HepG2 (cell line): Measurements from ENCODE around the gene ZDHHC8. TPM values are rescaled to one million over a fixed set of nuclear protein-coding genes. Genes with fewer than 3 reads are reported as not detected.
A peak's percentile ranks its signal among the peaks of the same experiment; 100 is the strongest.

Source experiments
- ATAC-seq: fragments of 200-7000 bp; cut with Tn5 transposase; 3 replicates; pipeline ENCODE4 v1.9.1; 2020; ENCODE audit warnings: mild to moderate bottlenecking, moderate library complexity
- BruUV-seq: library from RNA; stranded (reverse); fragments of 400-500 nt; replicated peaks from 2 replicates; lab custom pipeline; 2021; lab: Mats Ljungman, UMichigan
- CTCF ChIA-PET: fragments of 300-600 bp; formaldehyde crosslinking; extraction: SDS; loops from one replicate; lab custom pipeline; 2021; ENCODE audit warnings: low total read pairs, inconsistent platforms, low intra/inter-chr PET ratio; lab: Yijun Ruan, JAX
- POLR2A ChIA-PET: fragments of 350-600 bp; sonication (Branson Sonifier 250); formaldehyde crosslinking; loops from one replicate; lab custom pipeline; 2020; ENCODE audit warnings: antibody characterized with exemption, inconsistent platforms; lab: Yijun Ruan, JAX
- DNase-seq: peaks from one replicate; pipeline ENCODE4 v3.0.0-alpha.2; 2015; ENCODE audit warnings: low spot score
- FAIRE-seq: peaks from 3 replicates; lab custom pipeline; 2011; peaks lifted over from hg19 to GRCh38; lab: Jason Lieb, UNC
- H2AFZ ChIP-seq: one replicate; pipeline ENCODE4 v1.6.1; 2011; ENCODE audit warnings: low read length, inconsistent platforms
- H3K27ac ChIP-seq: fragments of 300-600 bp; 3 replicates; pipeline ENCODE4 v1.8.0; 2011; ENCODE audit warnings: mixed run types, mild to moderate bottlenecking, mixed read lengths, low read length, inconsistent platforms; ENCODE audit not compliant: insufficient read depth; ENCODE audit errors: extremely low read length
- H3K27me3 ChIP-seq, 2 experiments: fragments of 200-600 bp in 1 of 2; 2 replicates in 1 of 2; 3 replicates in 1 of 2; pipeline versions ENCODE4 v1.6.0 to v1.8.0; 2011; ENCODE audit warnings: low read length in 2 of 2, mild to moderate bottlenecking in 2 of 2, moderate library complexity in 2 of 2, inconsistent platforms in 1 of 2; ENCODE audit not compliant: insufficient read depth in 2 of 2, control insufficient read depth in 1 of 2
- H3K36me3 ChIP-seq, 2 experiments: fragments of 200-600 bp in 1 of 2; replicated peaks in 1 of 2; 2 replicates in 1 of 2; 3 replicates in 1 of 2; pipeline versions ENCODE4 v1.5.1 to v1.8.0; 2011; ENCODE audit warnings: low read length in 2 of 2, inconsistent platforms in 1 of 2; ENCODE audit not compliant: insufficient read depth in 2 of 2, control insufficient read depth in 1 of 2
- H3K4me1 ChIP-seq: 2 replicates; pipeline ENCODE4 v1.5.1; 2012; ENCODE audit warnings: low read length, inconsistent platforms; ENCODE audit not compliant: insufficient read depth
- H3K4me2 ChIP-seq: 2 replicates; pipeline ENCODE4 v1.6.0; 2011; ENCODE audit warnings: low read depth, low read length, inconsistent platforms
- H3K4me3 ChIP-seq, 3 experiments: fragments of 200-600 bp in 1 of 3; sonication (generic), shearing (Covaris generic) in 1 of 3; replicated peaks in 1 of 3; 2 replicates each; pipeline ENCODE4 v1.5.1; 2011 to 2016; ENCODE audit warnings: low read length in 3 of 3, inconsistent platforms in 2 of 3, low read depth in 2 of 3, mild to moderate bottlenecking in 2 of 3, control low read depth in 1 of 3, mixed read lengths in 1 of 3; ENCODE audit not compliant: insufficient read depth in 1 of 3
- H3K79me2 ChIP-seq: one replicate; pipeline ENCODE4 v1.6.1; 2011; ENCODE audit warnings: low read length, inconsistent platforms; ENCODE audit not compliant: insufficient read depth
- H3K9ac ChIP-seq: 2 replicates; pipeline ENCODE4 v1.6.0; 2011; ENCODE audit warnings: mild to moderate bottlenecking, low read depth, low read length, inconsistent platforms; ENCODE audit not compliant: insufficient read depth
- H3K9me3 ChIP-seq: 2 replicates; pipeline ENCODE4 v1.5.1; 2012; ENCODE audit warnings: mild to moderate bottlenecking, low read length
- H4K20me1 ChIP-seq: 2 replicates; pipeline ENCODE4 v1.6.0; 2011; ENCODE audit warnings: inconsistent platforms, mild to moderate bottlenecking, low read length, moderate library complexity; ENCODE audit not compliant: insufficient read depth
- AGO1 ChIP-seq: fragments of 200-400 bp; formaldehyde crosslinking; IDR thresholded peaks from 2 replicates; pipeline ENCODE4 v1.6.1; 2017; ENCODE audit warnings: mild to moderate bottlenecking, low read depth, low read length, moderate library complexity; ENCODE audit not compliant: poor library complexity, severe bottlenecking
- AGO2 ChIP-seq: fragments of 200-400 bp; formaldehyde crosslinking; optimal IDR thresholded peaks from 2 replicates; pipeline ENCODE3; 2017; ENCODE audit warnings: mild to moderate bottlenecking, low read depth, low read length, moderate library complexity
- HCFC1 ChIP-seq: fragments of 150-350 bp; IDR thresholded peaks from 2 replicates; pipeline ENCODE4 v1.6.1; 2014; ENCODE audit warnings: low read depth, low read length
- KLF16 ChIP-seq, 2 experiments: sonication (generic) in 1 of 2; formaldehyde crosslinking in 1 of 2; IDR thresholded peaks; 2 replicates each; pipeline versions ENCODE4 v1.6.1 to v1.8.0; 2016 to 2023; ENCODE audit warnings: missing genetic modification reagents in 2 of 2, missing compliant biosample characterization in 1 of 2
- MXD4 ChIP-seq: IDR thresholded peaks from 2 replicates; pipeline ENCODE4 v1.6.1; 2016; ENCODE audit warnings: mild to moderate bottlenecking, missing biosample characterization, missing genetic modification reagents
- NBN ChIP-seq: fragments of 450-650 bp; conservative IDR thresholded peaks from 2 replicates; pipeline ENCODE4 v1.6.1; 2017
- PHB2 ChIP-seq: fragments of 450-650 bp; IDR thresholded peaks from 2 replicates; pipeline ENCODE4 v1.6.1; 2018; ENCODE audit not compliant: partially characterized antibody
- POLR2A ChIP-seq, 2 experiments: IDR thresholded peaks; 2 replicates each; pipeline ENCODE4 v1.6.1; 2011; ENCODE audit warnings: low read depth in 2 of 2, low read length in 2 of 2, mild to moderate bottlenecking in 1 of 2, moderate library complexity in 1 of 2; ENCODE audit not compliant: insufficient read depth in 1 of 2
- POLR2G ChIP-seq: fragments of 200-400 bp; formaldehyde crosslinking; IDR thresholded peaks from 2 replicates; pipeline ENCODE4 v1.6.1; 2018; ENCODE audit warnings: mild to moderate bottlenecking, low read depth, low read length, moderate library complexity
- SNAI1 ChIP-seq: sonication (generic); formaldehyde crosslinking; IDR thresholded peaks from 2 replicates; pipeline ENCODE4 v1.5.0; 2020; ENCODE audit warnings: mild to moderate bottlenecking, missing genetic modification reagents, borderline replicate concordance
- ZIK1 ChIP-seq: sonication (generic); formaldehyde crosslinking; IDR thresholded peaks from 2 replicates; pipeline ENCODE4 v1.5.0; 2020; ENCODE audit warnings: mild to moderate bottlenecking, low read depth, missing genetic modification reagents, borderline replicate concordance
- ZNF543 ChIP-seq: sonication (generic); formaldehyde crosslinking; IDR thresholded peaks from 2 replicates; pipeline ENCODE4 v1.4.0; 2020; ENCODE audit warnings: mild to moderate bottlenecking, missing genetic modification reagents
- ZNF549 ChIP-seq: sonication (generic); formaldehyde crosslinking; IDR thresholded peaks from 2 replicates; pipeline ENCODE4 v1.5.0; 2020; ENCODE audit warnings: missing genetic modification reagents
- ZNF746 ChIP-seq: sonication (generic); formaldehyde crosslinking; IDR thresholded peaks from 2 replicates; pipeline ENCODE4 v1.8.0; 2022; ENCODE audit warnings: mild to moderate bottlenecking, missing genetic modification reagents
- ZNF850 ChIP-seq: sonication (generic); formaldehyde crosslinking; conservative IDR thresholded peaks from 2 replicates; pipeline ENCODE4 v1.9.0; 2021; ENCODE audit warnings: mild to moderate bottlenecking, missing genetic modification reagents
- ZSCAN22 ChIP-seq: sonication (generic); formaldehyde crosslinking; IDR thresholded peaks from 2 replicates; pipeline ENCODE4 v1.4.0; 2020; ENCODE audit warnings: mild to moderate bottlenecking, missing genetic modification reagents
- WGBS: methylation state at CpG from one replicate; pipeline ENCODE4 v1.1.6; 2017; ENCODE audit warnings: low lambda C conversion rate; 5-methylcytosine and 5-hydroxymethylcytosine counted together
- in situ Hi-C: cut with HindIII; loops from 2 replicates; pipeline ENCODE4 v1.10.0; 2017; ENCODE audit warnings: low pct_unique_long_range_greater_than_20kb; ENCODE audit not compliant: extremely low pct_ligation_motif_present
- intact Hi-C: fragments of 100-400 bp; cut with micrococcal nuclease; formaldehyde crosslinking; loops from one replicate; pipeline ENCODE4 v1.10.0; 2022; ENCODE audit not compliant: unreplicated experiment
- polyA plus RNA-seq, 8 experiments: library from polyadenylated mRNA; depleted of rRNA in 3 of 8; stranded (reverse) in 7 of 8; unstranded in 1 of 8; fragments of >200 nt; fragmentation: Illumina TruSeq in 4 of 8; extraction: Trizol in 4 of 8; gene quantifications; 2 replicates each; pipeline versions ENCODE4 v1.2.1 to v1.2.3, GENCODE V29; 2011 to 2016; ENCODE audit warnings: low read depth in 4 of 8, missing spikeins in 1 of 8, mixed read lengths in 1 of 8; ENCODE audit not compliant: insufficient read depth in 1 of 8
- total RNA-seq, 5 experiments: library from RNA; depleted of rRNA; stranded (reverse); fragments of >200 nt; fragmentation: Illumina TruSeq; extraction: Trizol; gene quantifications; 2 replicates each; pipeline ENCODE4 v1.2.3, GENCODE V29; 2016; ENCODE audit warnings: low read depth in 1 of 5
- TF ChIP-seq, protein P1 (sequence below): sonication (generic); formaldehyde crosslinking; IDR thresholded peaks from 2 replicates; pipeline ENCODE4 v1.4.0; 2020; ENCODE audit warnings: missing genetic modification reagents
- TF ChIP-seq, protein P2 (sequence below): sonication (generic); formaldehyde crosslinking; IDR thresholded peaks from 2 replicates; pipeline ENCODE4 v1.5.0; 2020; ENCODE audit warnings: missing genetic modification reagents
- TF ChIP-seq, protein P3 (sequence below), 2 experiments: fragments of 450-650 bp in 1 of 2; sonication (generic) in 1 of 2; formaldehyde crosslinking; IDR thresholded peaks; 2 replicates each; pipeline versions ENCODE4 v1.5.0 to v1.8.0; 2020 to 2022; ENCODE audit warnings: mild to moderate bottlenecking in 1 of 2, missing genetic modification reagents in 1 of 2

The ZDHHC8 gene
- total and polyA plus RNA-seq, 2 of the 13 experiments (the other 11 are each of a cell fraction or from before 2014, with no cell fraction given), result 7.5 to 21.3 TPM

DNA sequence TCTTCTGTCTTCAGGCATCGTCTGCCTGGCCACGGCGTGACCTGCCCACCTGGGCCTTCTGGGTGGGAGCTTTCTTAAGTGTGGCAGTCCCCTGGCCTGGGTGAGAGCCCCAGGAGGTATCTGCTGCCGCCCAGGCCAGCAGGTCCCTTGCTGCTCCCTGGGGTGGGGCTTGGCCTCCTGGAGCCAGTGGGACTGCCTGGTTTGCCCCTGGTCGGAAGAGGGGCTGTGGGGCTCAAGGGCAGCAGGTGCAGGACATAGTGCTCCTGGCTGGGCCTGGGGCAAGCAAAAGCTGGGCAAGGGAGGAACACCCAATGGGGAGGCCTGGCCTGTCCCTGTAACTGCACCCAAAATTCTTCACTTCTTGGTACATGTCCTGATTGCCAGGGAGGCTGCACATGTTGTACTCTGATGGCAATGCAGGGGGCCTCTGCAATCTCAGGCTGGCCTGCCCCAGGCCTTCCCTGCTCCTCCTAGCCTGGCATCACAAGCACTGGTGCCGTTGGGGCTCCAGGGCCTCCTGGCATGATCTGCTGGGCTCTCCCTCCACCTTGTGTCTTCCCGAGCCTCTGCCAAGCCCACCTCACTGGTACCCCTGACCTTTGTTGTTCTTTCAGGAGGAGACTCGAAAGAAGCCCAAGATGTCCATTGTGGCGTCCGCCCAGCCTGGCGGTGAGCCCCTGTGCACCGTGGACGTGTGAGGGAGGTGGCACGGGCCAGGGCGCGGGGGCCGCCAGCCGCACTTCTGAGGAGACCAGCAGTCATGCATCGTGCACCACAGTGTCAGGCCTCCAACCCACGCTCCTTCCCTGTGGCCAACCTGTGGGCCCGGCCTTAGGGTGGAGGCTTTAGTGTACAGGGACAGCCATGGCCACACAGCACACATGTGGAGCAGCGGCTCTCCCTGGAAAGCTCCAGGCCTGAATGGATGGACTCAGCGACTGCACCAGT, 21.9 kb upstream of the ZDHHC8 start:
- peaks cover 4% of the 10 kb centered on the region; the same call in 1 of the 2 replicates for H4K20me1 ChIP-seq
- no peak overlapping the region for H3K27ac ChIP-seq
- peaks cover 42 to 94% of the 10 kb centered on the region in 2 experiments for H3K36me3 ChIP-seq
- FAIRE-seq (no peak), DNase-seq (no peak), ATAC-seq (no peak)
- POLR2A ChIA-PET, result no interaction called here
- H3K27me3 ChIP-seq, result no peaks in the 10 kb centered on the region
- H3K79me2 ChIP-seq, result no peaks in the 10 kb centered on the region
- H3K9ac ChIP-seq, result no peak overlapping the region
- WGBS, result 94% methylated on average over 8 of the region's 23 CpGs
- no peak overlapping the region for H3K4me2 ChIP-seq
- H2AFZ ChIP-seq, result no peak overlapping the region
- no peak overlapping the region for H3K4me3 ChIP-seq
- in situ Hi-C loops (no loop called here), intact Hi-C loops (no loop called here)
- H3K9me3 ChIP-seq, result no peaks in the 10 kb centered on the region
- no TSS peak for BruUV-seq
- H3K4me1 ChIP-seq, result peaks cover 10% of the 10 kb centered on the region
- CTCF ChIA-PET, result no interaction called here
- TF ChIP-seq NBN (no peak), AGO2 (peak; percentile 96), ZNF543 (CRISPR knock-in tag) (no peak), MXD4 (no peak), ZNF746 (CRISPR knock-in tag) (no peak), ZNF850 (CRISPR knock-in tag) (no peak), HCFC1 (no peak), KLF16 (CRISPR knock-in tag; IDR thresholded peaks at IDR 0.05) (no peak), AGO1 (peak; percentile 76), POLR2G (peak; percentile 27; the same call in 1 of the 2 replicates), ZSCAN22 (CRISPR knock-in tag) (no peak), SNAI1 (CRISPR knock-in tag) (no peak), ZIK1 (CRISPR knock-in tag) (no peak), PHB2 (no peak), ZNF549 (CRISPR knock-in tag) (no peak), POLR2A (IDR thresholded peaks at IDR 0.05; ENCODE audit: insufficient read depth in 1 of 2, low read depth in 2 of 2, low read length in 2 of 2) (peak; percentile 33 to 47; a peak in 2 of 4 replicates)
- TF ChIP-seq, protein P1, sequence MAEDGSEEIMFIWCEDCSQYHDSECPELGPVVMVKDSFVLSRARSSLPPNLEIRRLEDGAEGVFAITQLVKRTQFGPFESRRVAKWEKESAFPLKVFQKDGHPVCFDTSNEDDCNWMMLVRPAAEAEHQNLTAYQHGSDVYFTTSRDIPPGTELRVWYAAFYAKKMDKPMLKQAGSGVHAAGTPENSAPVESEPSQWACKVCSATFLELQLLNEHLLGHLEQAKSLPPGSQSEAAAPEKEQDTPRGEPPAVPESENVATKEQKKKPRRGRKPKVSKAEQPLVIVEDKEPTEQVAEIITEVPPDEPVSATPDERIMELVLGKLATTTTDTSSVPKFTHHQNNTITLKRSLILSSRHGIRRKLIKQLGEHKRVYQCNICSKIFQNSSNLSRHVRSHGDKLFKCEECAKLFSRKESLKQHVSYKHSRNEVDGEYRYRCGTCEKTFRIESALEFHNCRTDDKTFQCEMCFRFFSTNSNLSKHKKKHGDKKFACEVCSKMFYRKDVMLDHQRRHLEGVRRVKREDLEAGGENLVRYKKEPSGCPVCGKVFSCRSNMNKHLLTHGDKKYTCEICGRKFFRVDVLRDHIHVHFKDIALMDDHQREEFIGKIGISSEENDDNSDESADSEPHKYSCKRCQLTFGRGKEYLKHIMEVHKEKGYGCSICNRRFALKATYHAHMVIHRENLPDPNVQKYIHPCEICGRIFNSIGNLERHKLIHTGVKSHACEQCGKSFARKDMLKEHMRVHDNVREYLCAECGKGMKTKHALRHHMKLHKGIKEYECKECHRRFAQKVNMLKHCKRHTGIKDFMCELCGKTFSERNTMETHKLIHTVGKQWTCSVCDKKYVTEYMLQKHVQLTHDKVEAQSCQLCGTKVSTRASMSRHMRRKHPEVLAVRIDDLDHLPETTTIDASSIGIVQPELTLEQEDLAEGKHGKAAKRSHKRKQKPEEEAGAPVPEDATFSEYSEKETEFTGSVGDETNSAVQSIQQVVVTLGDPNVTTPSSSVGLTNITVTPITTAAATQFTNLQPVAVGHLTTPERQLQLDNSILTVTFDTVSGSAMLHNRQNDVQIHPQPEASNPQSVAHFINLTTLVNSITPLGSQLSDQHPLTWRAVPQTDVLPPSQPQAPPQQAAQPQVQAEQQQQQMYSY, result no peak
- TF ChIP-seq, protein P2, sequence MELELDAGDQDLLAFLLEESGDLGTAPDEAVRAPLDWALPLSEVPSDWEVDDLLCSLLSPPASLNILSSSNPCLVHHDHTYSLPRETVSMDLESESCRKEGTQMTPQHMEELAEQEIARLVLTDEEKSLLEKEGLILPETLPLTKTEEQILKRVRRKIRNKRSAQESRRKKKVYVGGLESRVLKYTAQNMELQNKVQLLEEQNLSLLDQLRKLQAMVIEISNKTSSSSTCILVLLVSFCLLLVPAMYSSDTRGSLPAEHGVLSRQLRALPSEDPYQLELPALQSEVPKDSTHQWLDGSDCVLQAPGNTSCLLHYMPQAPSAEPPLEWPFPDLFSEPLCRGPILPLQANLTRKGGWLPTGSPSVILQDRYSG (CRISPR knock-in tag), result no peak
- TF ChIP-seq, protein P3, sequence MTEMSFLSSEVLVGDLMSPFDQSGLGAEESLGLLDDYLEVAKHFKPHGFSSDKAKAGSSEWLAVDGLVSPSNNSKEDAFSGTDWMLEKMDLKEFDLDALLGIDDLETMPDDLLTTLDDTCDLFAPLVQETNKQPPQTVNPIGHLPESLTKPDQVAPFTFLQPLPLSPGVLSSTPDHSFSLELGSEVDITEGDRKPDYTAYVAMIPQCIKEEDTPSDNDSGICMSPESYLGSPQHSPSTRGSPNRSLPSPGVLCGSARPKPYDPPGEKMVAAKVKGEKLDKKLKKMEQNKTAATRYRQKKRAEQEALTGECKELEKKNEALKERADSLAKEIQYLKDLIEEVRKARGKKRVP (CRISPR knock-in tag; IDR thresholded peaks at IDR 0.05), result no peak
